Stimulated activated CD4-positive, alpha-beta T cell treated with anti-CD3 and anti-CD28 coated beads, Interleukin-4, amount 100 ng/mL, for 48 hours (primary cell): ENCODE results near the gene PLD5.
"Not testable (repeated sequence)": the region's sequence is repeated elsewhere in the genome, so short reads cannot be mapped to it uniquely, and the experiment has no call there.

Source experiments
- DNase-seq, 2 donors: peaks; one replicate each; pipeline ENCODE4 v3.0.0-alpha.2; 2020; ENCODE audit warnings: low read depth in 2 of 2

Gene PLD5

GRCh38 chr1:242282758-242283485 is 241.6 kb downstream of the PLD5 start:
- not testable (repeated sequence) for DNase-seq

- not testable (repeated sequence) for DNase-seq
These were observed 246.1 kb downstream of the PLD5 start for GRCh38 chr1:242278406-242278805.

GRCh38 chr1:242276769-242277168 is 247.7 kb downstream of the PLD5 start:
- not testable (repeated sequence) for DNase-seq

GRCh38 chr1:242267004-242267403 is 257.5 kb downstream of the PLD5 start:
- DNase-seq, result not testable (repeated sequence)

GRCh38 chr1:242264419-242264818 is 260.1 kb downstream of the PLD5 start:
- DNase-seq, result not testable (repeated sequence)

- DNase-seq, result no peak
These were observed 279.2 kb downstream of the PLD5 start for GRCh38 chr1:242245255-242245654.

GRCh38 chr1:242243472-242243871 is 281.0 kb downstream of the PLD5 start:
- DNase-seq, result no peak

GRCh38 chr1:242242983-242243382 is 281.5 kb downstream of the PLD5 start:
- DNase-seq, result no peak

GRCh38 chr1:242241936-242242335 is 282.6 kb downstream of the PLD5 start:
- DNase-seq, result no peak

- no peak for DNase-seq
These were observed 283.8 kb downstream of the PLD5 start for GRCh38 chr1:242240691-242241090.

GRCh38 chr1:242240077-242240476 is 284.4 kb downstream of the PLD5 start:
- no peak for DNase-seq

- no peak for DNase-seq
These were observed 285.1 kb downstream of the PLD5 start for GRCh38 chr1:242239398-242239797.

GRCh38 chr1:242237051-242237450 is 287.4 kb downstream of the PLD5 start:
- no peak for DNase-seq

GRCh38 chr1:242228991-242229390 is 295.5 kb downstream of the PLD5 start:
- no peak for DNase-seq

GRCh38 chr1:242225767-242226573 is 298.5 kb downstream of the PLD5 start:
- DNase-seq, result no peak

GRCh38 chr1:242224878-242225766 is 299.4 kb downstream of the PLD5 start:
- DNase-seq, result not testable (repeated sequence)

GRCh38 chr1:242224461-242224860 is 300.0 kb downstream of the PLD5 start:
- DNase-seq, result no peak

- no peak for DNase-seq
These were observed 304.6 kb downstream of the PLD5 start for GRCh38 chr1:242219905-242220304.

GRCh38 chr1:242219298-242219901 is 305.1 kb downstream of the PLD5 start:
- DNase-seq, result no peak

GRCh38 chr1:242216368-242216767 is 308.1 kb downstream of the PLD5 start:
- DNase-seq, result no peak

GRCh38 chr1:242214455-242214854 is 310.0 kb downstream of the PLD5 start:
- not testable (repeated sequence) for DNase-seq

GRCh38 chr1:242212961-242213360 is 311.5 kb downstream of the PLD5 start:
- not testable (repeated sequence) for DNase-seq
